SH-SY5Y (cell line): Measurements from ENCODE around the gene ZNF280A.

ENCODE experiments used
- GATA2 ChIP-seq: IDR thresholded peaks from 2 replicates; pipeline ENCODE4 v1.6.1; 2011; ENCODE audit warnings: mild to moderate bottlenecking, low read depth, low read length
- GATA3 ChIP-seq: IDR thresholded peaks from 2 replicates; pipeline ENCODE4 v1.6.1; 2011; ENCODE audit warnings: low read depth, mild to moderate bottlenecking, low read length, moderate library complexity

GRCh38 chr22:22520020-22520656 lies at the start of gene ZNF280A:
- TF ChIP-seq GATA3: no peak
- no peak for TF ChIP-seq GATA2
